ENCODE results near the gene STAU1. TPM values are rescaled to one million over a fixed set of nuclear protein-coding genes. Genes with fewer than 3 reads are reported as not detected.

The STAU1 gene
- total and polyA plus RNA-seq, 7 donors = 51.9 to 110 (median 82.8) TPM

DNA sequence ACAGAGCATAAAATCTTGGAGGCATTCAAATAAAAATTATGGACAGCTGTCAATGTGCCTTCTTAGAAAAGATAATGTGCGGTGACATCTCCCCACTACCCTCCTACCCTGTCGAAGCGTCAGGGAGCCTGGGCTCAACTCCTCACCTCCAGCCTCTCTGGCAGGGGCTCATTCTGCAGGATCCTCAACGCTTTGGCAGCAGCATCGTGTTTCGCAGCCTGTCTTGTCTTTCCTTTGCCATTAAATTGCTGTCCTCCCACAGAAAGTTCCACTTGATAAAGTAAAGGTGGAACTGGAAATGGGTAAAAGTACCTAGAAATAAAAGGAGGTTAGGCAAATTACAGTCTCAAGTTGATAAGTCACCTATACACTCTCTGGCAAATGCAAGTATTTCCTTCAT lies 36.7 kb downstream of the STAU1 start:
- DNase-seq = no peak
- Histone ChIP-seq H3K9me3 (no peaks in the 10 kb centered on the region), H3K4me1 (peaks cover 0 to 5% (median 2%) of the 10 kb centered on the region in 4 donors), H3K4me3 (no peak overlapping the region), H3K36me3 (peaks cover 0 to 55% (median 25%) of the 10 kb centered on the region in 4 donors), H3K27me3 (no peaks in the 10 kb centered on the region), H3K27ac (no peak overlapping the region)
- TF ChIP-seq, protein P1, sequence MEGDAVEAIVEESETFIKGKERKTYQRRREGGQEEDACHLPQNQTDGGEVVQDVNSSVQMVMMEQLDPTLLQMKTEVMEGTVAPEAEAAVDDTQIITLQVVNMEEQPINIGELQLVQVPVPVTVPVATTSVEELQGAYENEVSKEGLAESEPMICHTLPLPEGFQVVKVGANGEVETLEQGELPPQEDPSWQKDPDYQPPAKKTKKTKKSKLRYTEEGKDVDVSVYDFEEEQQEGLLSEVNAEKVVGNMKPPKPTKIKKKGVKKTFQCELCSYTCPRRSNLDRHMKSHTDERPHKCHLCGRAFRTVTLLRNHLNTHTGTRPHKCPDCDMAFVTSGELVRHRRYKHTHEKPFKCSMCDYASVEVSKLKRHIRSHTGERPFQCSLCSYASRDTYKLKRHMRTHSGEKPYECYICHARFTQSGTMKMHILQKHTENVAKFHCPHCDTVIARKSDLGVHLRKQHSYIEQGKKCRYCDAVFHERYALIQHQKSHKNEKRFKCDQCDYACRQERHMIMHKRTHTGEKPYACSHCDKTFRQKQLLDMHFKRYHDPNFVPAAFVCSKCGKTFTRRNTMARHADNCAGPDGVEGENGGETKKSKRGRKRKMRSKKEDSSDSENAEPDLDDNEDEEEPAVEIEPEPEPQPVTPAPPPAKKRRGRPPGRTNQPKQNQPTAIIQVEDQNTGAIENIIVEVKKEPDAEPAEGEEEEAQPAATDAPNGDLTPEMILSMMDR (IDR thresholded peaks at IDR 0.05) = no peak
- no peak for TF ChIP-seq POLR2AphosphoS5 (IDR thresholded peaks at IDR 0.05)
- no peak for TF ChIP-seq POLR2A (IDR thresholded peaks at IDR 0.05)
- TF ChIP-seq EP300 (IDR thresholded peaks at IDR 0.05) = no peak
- intact Hi-C loops (cut with DNase I) = no loop called here
- WGBS, 2 donors = 98% methylated on average over 6 of the region's 6 CpGs

DNA sequence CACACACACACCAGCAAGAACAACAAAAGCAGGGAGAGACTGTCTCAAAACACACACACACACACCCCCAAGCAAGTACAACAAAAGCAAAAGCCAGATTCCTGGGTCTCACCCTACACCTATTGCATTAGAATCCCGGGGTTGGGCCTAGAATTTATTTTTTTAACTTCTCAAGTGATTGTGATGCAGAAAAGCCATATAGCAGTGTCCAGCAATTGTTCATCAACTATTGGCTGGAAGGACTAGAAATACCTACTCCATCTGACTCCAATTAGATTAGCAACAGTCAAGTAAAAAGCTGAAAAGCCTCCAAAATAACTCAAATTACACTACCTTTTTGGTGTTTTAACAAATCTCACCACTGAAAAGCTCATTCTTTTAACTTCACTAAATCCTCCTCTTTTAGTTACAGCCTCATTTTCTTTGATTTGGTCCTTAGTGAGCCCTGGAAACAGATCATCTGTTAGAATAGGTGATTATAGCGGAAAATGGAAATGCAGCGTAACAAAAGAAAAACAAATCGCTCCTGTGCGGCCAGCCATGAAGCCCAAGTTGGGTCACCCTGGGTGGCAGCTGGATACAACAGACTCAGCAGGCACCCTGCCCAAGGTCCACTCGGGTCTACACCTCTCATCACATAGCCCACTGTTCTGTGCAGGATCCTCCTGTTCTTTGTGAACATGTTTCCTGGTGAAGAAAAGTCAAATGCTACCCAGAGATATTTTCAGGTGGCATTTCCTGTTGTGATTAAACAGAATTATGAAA lies 38.7 kb downstream of the STAU1 start:
- no peaks in the 10 kb centered on the region for H3K4me1 ChIP-seq
- TF ChIP-seq POLR2A (IDR thresholded peaks at IDR 0.05) = no peak
- TF ChIP-seq, protein P1 (IDR thresholded peaks at IDR 0.05) = no peak
- no peak for TF ChIP-seq POLR2AphosphoS5 (IDR thresholded peaks at IDR 0.05)
- no peak for TF ChIP-seq EP300 (IDR thresholded peaks at IDR 0.05)
- no peaks in the 10 kb centered on the region for H3K27me3 ChIP-seq
- intact Hi-C loops (cut with DNase I) = no loop called here
- peaks cover 0 to 54% (median 26%) of the 10 kb centered on the region in 4 donors for H3K36me3 ChIP-seq
- no peak for DNase-seq
- no peak overlapping the region for H3K27ac ChIP-seq
- WGBS, 2 donors = 97% methylated on average over 6 of the region's 6 CpGs
- H3K9me3 ChIP-seq = no peaks in the 10 kb centered on the region
- H3K4me3 ChIP-seq = no peak overlapping the region

DNA sequence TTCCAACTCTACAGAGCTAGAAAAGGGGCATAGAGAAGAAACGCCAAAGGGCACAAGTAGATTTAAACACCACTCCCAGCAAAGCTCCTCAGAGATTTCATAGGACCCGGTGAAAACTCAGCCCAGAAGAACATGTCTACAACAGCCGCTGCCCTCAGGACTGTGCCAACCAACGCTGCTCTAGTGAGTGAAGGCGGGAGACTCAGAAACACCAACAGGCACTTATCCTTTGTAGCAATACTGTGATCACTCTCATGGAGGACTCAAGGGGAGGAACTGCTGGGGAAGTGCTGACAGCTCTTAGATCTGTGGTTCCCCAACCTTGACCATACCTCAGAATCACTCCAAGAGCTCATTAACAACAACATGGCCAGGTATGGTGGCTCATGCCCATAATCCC lies 39.5 kb downstream of the STAU1 start:
- no peak for TF ChIP-seq POLR2AphosphoS5 (IDR thresholded peaks at IDR 0.05)
- TF ChIP-seq POLR2A (IDR thresholded peaks at IDR 0.05) = no peak
- TF ChIP-seq EP300 (IDR thresholded peaks at IDR 0.05) = no peak
- TF ChIP-seq, protein P1 (IDR thresholded peaks at IDR 0.05) = no peak
- Histone ChIP-seq H3K4me1 (no peaks in the 10 kb centered on the region), H3K4me3 (no peak overlapping the region), H3K27me3 (no peaks in the 10 kb centered on the region), H3K36me3 (peaks cover 0 to 60% (median 30%) of the 10 kb centered on the region in 4 donors), H3K27ac (no peak overlapping the region), H3K9me3 (no peaks in the 10 kb centered on the region)
- WGBS, 2 donors = 97% methylated on average over 5 of the region's 5 CpGs
- DNase-seq = no peak
- intact Hi-C loops (cut with DNase I) = no loop called here

DNA sequence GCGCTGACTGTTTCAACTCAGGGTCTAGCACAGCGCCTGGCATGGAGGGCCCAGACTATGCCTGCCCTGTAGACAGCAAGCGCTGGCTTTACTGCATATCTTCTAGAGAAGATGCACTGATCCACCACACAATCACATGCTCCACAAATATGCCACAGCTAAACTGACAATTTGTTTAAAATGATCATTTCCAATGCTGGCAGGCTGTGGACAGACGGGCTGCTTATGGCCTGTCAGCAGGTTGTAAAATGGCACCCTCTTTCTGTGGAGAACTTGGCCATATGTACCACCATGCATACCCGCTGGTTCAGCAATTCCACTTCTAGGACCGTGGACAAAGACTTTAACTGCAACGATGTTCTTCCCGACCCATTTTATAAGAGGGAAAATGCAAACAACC lies 40.8 kb downstream of the STAU1 start:
- TF ChIP-seq, protein P1 (IDR thresholded peaks at IDR 0.05) = no peak
- no peak for TF ChIP-seq POLR2A (IDR thresholded peaks at IDR 0.05)
- TF ChIP-seq EP300 (IDR thresholded peaks at IDR 0.05) = no peak
- TF ChIP-seq POLR2AphosphoS5 (IDR thresholded peaks at IDR 0.05) = no peak
- intact Hi-C loops (cut with DNase I) = no loop called here
- H3K4me1 ChIP-seq = no peaks in the 10 kb centered on the region
- H3K9me3 ChIP-seq = no peaks in the 10 kb centered on the region
- peaks cover 0 to 62% (median 28%) of the 10 kb centered on the region in 4 donors for H3K36me3 ChIP-seq
- WGBS, 2 donors = 94 to 95% methylated on average over 8 of the region's 8 CpGs
- no peaks in the 10 kb centered on the region for H3K27me3 ChIP-seq
- DNase-seq = no peak
- no peak overlapping the region for H3K27ac ChIP-seq
- no peak overlapping the region for H3K4me3 ChIP-seq

Measured in sigmoid colon (tissue), 7 donors.